Esophagus (tissue), 2 donors: ENCODE measurements around the gene ZNF236. TPM values are rescaled to one million over a fixed set of nuclear protein-coding genes. Genes with fewer than 3 reads are reported as not detected.

Experiments used
- H3K27ac ChIP-seq, 2 donors: one replicate each; pipeline ENCODE4 v1.5.1; 2013; ENCODE audit warnings: low read depth in 2 of 2, mild to moderate bottlenecking in 2 of 2, inconsistent platforms in 1 of 2, low read length in 1 of 2, moderate library complexity in 1 of 2
- H3K27me3 ChIP-seq, 2 donors: one replicate each; pipeline ENCODE4 v1.6.1; 2013; ENCODE audit warnings: low read length in 2 of 2, control low read depth in 1 of 2, mild to moderate bottlenecking in 1 of 2; ENCODE audit not compliant: insufficient read depth in 2 of 2, control insufficient read depth in 1 of 2
- H3K36me3 ChIP-seq, 2 donors: one replicate each; pipeline ENCODE4 v1.6.1; 2013; ENCODE audit warnings: low read length in 1 of 2; ENCODE audit not compliant: control insufficient read depth in 2 of 2, insufficient read depth in 2 of 2
- H3K4me1 ChIP-seq, 2 donors: one replicate each; pipeline ENCODE4 v1.6.1; 2013; ENCODE audit warnings: low read length in 1 of 2; ENCODE audit not compliant: control insufficient read depth in 2 of 2, insufficient read depth in 2 of 2
- H3K4me3 ChIP-seq, 2 donors: one replicate each; pipeline ENCODE4 v1.5.1; 2013; ENCODE audit warnings: low read length in 2 of 2, mild to moderate bottlenecking in 2 of 2, low read depth in 1 of 2, moderate library complexity in 1 of 2
- H3K9me3 ChIP-seq, 2 donors: one replicate each; pipeline ENCODE4 v1.6.1; 2013; ENCODE audit warnings: mild to moderate bottlenecking in 2 of 2, low read depth in 1 of 2, low read length in 1 of 2, moderate library complexity in 1 of 2; ENCODE audit not compliant: control insufficient read depth in 2 of 2, insufficient read depth in 1 of 2
- WGBS, 2 donors: extraction: QIAGEN DNeasy Blood & Tissue Kit; methylation state at CpG; one replicate each; pipeline ENCODE4 v1.1.7; 2013; 5-methylcytosine and 5-hydroxymethylcytosine counted together
- polyA plus RNA-seq, 2 donors: library from polyadenylated mRNA; stranded (reverse); fragments of 200-250 nt; gene quantifications; one replicate each; pipeline ENCODE4 v1.2.3, GENCODE V29; 2013
- donor health status: healthy with polysubstance abuse.
- donor health status: Bipolar disorder and iron deficiency.

ZNF236 gene
- polyA plus RNA-seq, 2 donors: 1.3 to 3.0 TPM

GRCh38 chr18:77019641-77020040, 197.3 kb downstream of the ZNF236 start:
- H3K9me3 ChIP-seq: no peaks in the 10 kb centered on the region
- H3K4me3 ChIP-seq: no peak overlapping the region
- peaks cover 0 to 3% of the 10 kb centered on the region in 2 donors for H3K4me1 ChIP-seq
- WGBS, 2 donors: 98% methylated on average over 9 of the region's 9 CpGs
- H3K27me3 ChIP-seq: no peaks in the 10 kb centered on the region
- peaks cover 0 to 17% of the 10 kb centered on the region in 2 donors for H3K36me3 ChIP-seq
- no peak overlapping the region for H3K27ac ChIP-seq
